ENCODE results near the gene LRRC56.

The LRRC56 gene

GRCh38 chr11:503179-503981 lies 33.9 kb upstream of the LRRC56 start (continued):
- TF ChIP-seq ZFP69B (tag by site-specific recombination; IDR thresholded peaks at IDR 0.05) (no peak), ZNF169 (tag by site-specific recombination; IDR thresholded peaks at IDR 0.05) (no peak), ZNF341 (tag by site-specific recombination; IDR thresholded peaks at IDR 0.05; ENCODE audit: low read depth) (no peak)

GRCh38 chr11:504053-504993 lies 33.0 kb upstream of the LRRC56 start:
- TF ChIP-seq EGR2 (tag by site-specific recombination; IDR thresholded peaks at IDR 0.05; ENCODE audit: low read depth), result 0 out of 2 replicates have a peak, but pooled peaks have one; percentile 7
- 0 out of 2 replicates have a peak, but pooled peaks have one; percentile 20 for TF ChIP-seq SP2 (tag by site-specific recombination; IDR thresholded peaks at IDR 0.05)
- no peak for TF ChIP-seq ZNF341 (tag by site-specific recombination; IDR thresholded peaks at IDR 0.05; ENCODE audit: low read depth)
- no peak for TF ChIP-seq ZNF132 (tag by site-specific recombination; IDR thresholded peaks at IDR 0.05; ENCODE audit: borderline replicate concordance)
- peak; percentile 47; the same call in 1 of the 2 replicates for TF ChIP-seq ZFHX2 (tag by site-specific recombination; conservative IDR thresholded peaks at IDR 0.05)
- TF ChIP-seq ZFP69B (tag by site-specific recombination; IDR thresholded peaks at IDR 0.05), result no peak
- Histone ChIP-seq H3K27ac (ENCODE audit: extremely low read depth, low read depth, low read length) (no peak overlapping the region), H3K4me3 (ENCODE audit: low read depth, low read length) (no peak overlapping the region), H3K36me3 (ENCODE audit: control insufficient read depth in 2 of 2, insufficient read depth in 1 of 2, low read length in 2 of 2) (peaks cover 0 to 39% of the 10 kb centered on the region in 2 experiments; a peak in 1 of 3 replicates), H3K9me3 (ENCODE audit: control insufficient read depth, insufficient read depth, low read depth, low read length) (no peaks in the 10 kb centered on the region), H3K4me1 (ENCODE audit: control insufficient read depth, insufficient read depth, low read length) (no peaks in the 10 kb centered on the region)
- CTCF ChIA-PET, result interaction anchor here (1.2 kb wide), 1 partner anchor 14 kb away, joined by 4 read pairs; no protein-coding TSS in a partner anchor
- POLR2A ChIA-PET, result no interaction called here

- peaks cover 0 to 36% of the 10 kb centered on the region in 2 experiments; a peak in 1 of 3 replicates for H3K36me3 ChIP-seq (ENCODE audit: control insufficient read depth in 2 of 2, insufficient read depth in 1 of 2, low read length in 2 of 2)
These were observed 32.4 kb upstream of the LRRC56 start for GRCh38 chr11:504994-505344.

More at GRCh38 chr11:504994-505344, 32.4 kb upstream of the LRRC56 start:
- ChIA-PET POLR2A (interaction anchor here (0.7 kb wide), 1 partner anchor 297 kb away, joined by 3 read pairs; no protein-coding TSS in a partner anchor), CTCF (interaction anchor here (1.2 kb wide), 1 partner anchor 13 kb away, joined by 4 read pairs; no protein-coding TSS in a partner anchor)
- Histone ChIP-seq H3K27ac (ENCODE audit: extremely low read depth, low read depth, low read length) (no peak overlapping the region), H3K9me3 (ENCODE audit: control insufficient read depth, insufficient read depth, low read depth, low read length) (no peaks in the 10 kb centered on the region), H3K4me3 (ENCODE audit: low read depth, low read length) (no peak overlapping the region), H3K4me1 (ENCODE audit: control insufficient read depth, insufficient read depth, low read length) (no peaks in the 10 kb centered on the region)
- TF ChIP-seq ZNF48 (tag by site-specific recombination; IDR thresholded peaks at IDR 0.05) (no peak), ZBTB20 (tag by site-specific recombination; IDR thresholded peaks at IDR 0.05) (no peak), ZBTB11 (tag by site-specific recombination; conservative IDR thresholded peaks at IDR 0.05; ENCODE audit: low read depth) (no peak), REPIN1 (tag by site-specific recombination; IDR thresholded peaks at IDR 0.05; ENCODE audit: low read depth) (no peak), ZBTB8A (tag by site-specific recombination; IDR thresholded peaks at IDR 0.05) (no peak), ZNF426 (tag by site-specific recombination; IDR thresholded peaks at IDR 0.05) (no peak)

Data from HEK293 (cell line).